Dedifferentiated amniotic fluid mesenchymal stem cell (primary cell): Measurements from ENCODE around the gene RNF224.

Experiments
- DNase-seq: peaks from one replicate; pipeline ENCODE4 v3.0.0-alpha.2; 2016; ENCODE audit errors: extremely low spot score

The RNF224 gene

GRCh38 chr9:137273611-137274320, 46.5 kb downstream of the RNF224 start:
- no peak for DNase-seq

GRCh38 chr9:137275203-137275587, 47.9 kb downstream of the RNF224 start:
- DNase-seq, result no peak

- no peak for DNase-seq
Observed at GRCh38 chr9:137275588-137276472, 48.5 kb downstream of the RNF224 start.

GRCh38 chr9:137276473-137277328, 49.4 kb downstream of the RNF224 start:
- DNase-seq, result peak; percentile 18

- DNase-seq, result peak; percentile 64
Observed at GRCh38 chr9:137277329-137278041, 50.2 kb downstream of the RNF224 start, which contains the start of gene TOR4A. TSS of gene TOR4A (plus strand) at chr9:137277726. CDS start at chr9:137278690, 964 bp downstream.

GRCh38 chr9:137278061-137278701, 50.9 kb downstream of the RNF224 start:
- DNase-seq, result no peak
